ENCODE results near the gene SELENOI. TPM values are rescaled to one million over a fixed set of nuclear protein-coding genes. Genes with fewer than 3 reads are reported as not detected.

SELENOI gene
- total and polyA plus RNA-seq, 12 donors, result 1.9 to 45.4 (median 18.7) TPM

GRCh38 chr2:26438926-26439325, 93.0 kb downstream of the SELENOI start:
- no peaks in the 10 kb centered on the region for H3K4me1 ChIP-seq (replicated peaks in 1 of 2)
- no peaks in the 10 kb centered on the region for H3K27me3 ChIP-seq
- no peak for TF ChIP-seq CTCF (IDR thresholded peaks at IDR 0.05)
- no peak for TF ChIP-seq POLR2A (IDR thresholded peaks at IDR 0.05)
- H3K4me3 ChIP-seq, result no peak overlapping the region
- H3K9me3 ChIP-seq (replicated peaks in 1 of 3), result no peaks in the 10 kb centered on the region
- intact Hi-C loops (cut with DNase I), result no loop called here
- no peaks in the 10 kb centered on the region for H3K36me3 ChIP-seq (replicated peaks in 1 of 2)
- no peak overlapping the region for H3K27ac ChIP-seq
- WGBS, 4 donors, result 66 to 70% (median 69%) methylated on average over 5 of the region's 5 CpGs
- DNase-seq, result no peak

GRCh38 chr2:26442301-26442700, 96.4 kb downstream of the SELENOI start:
- no peak for TF ChIP-seq POLR2A (IDR thresholded peaks at IDR 0.05)
- no peak for TF ChIP-seq CTCF (IDR thresholded peaks at IDR 0.05)
- intact Hi-C loops (cut with DNase I), result no loop called here
- H3K27me3 ChIP-seq, result no peaks in the 10 kb centered on the region
- H3K27ac ChIP-seq, result no peak overlapping the region
- WGBS, 4 donors, result 90 to 100% (median 95%) methylated on average over 2 of the region's 2 CpGs
- H3K9me3 ChIP-seq (replicated peaks in 1 of 3), result no peaks in the 10 kb centered on the region
- no peak overlapping the region for H3K4me3 ChIP-seq
- DNase-seq, result no peak
- H3K4me1 ChIP-seq (replicated peaks in 1 of 2), result no peaks in the 10 kb centered on the region
- no peaks in the 10 kb centered on the region for H3K36me3 ChIP-seq (replicated peaks in 1 of 2)

GRCh38 chr2:26442707-26443106, 96.8 kb downstream of the SELENOI start:
- no peak for TF ChIP-seq POLR2A (IDR thresholded peaks at IDR 0.05)
- TF ChIP-seq CTCF (IDR thresholded peaks at IDR 0.05), result no peak
- intact Hi-C loops (cut with DNase I), result no loop called here
- Histone ChIP-seq H3K36me3 (replicated peaks in 1 of 2) (no peaks in the 10 kb centered on the region), H3K9me3 (replicated peaks in 1 of 3) (no peaks in the 10 kb centered on the region), H3K27me3 (no peaks in the 10 kb centered on the region), H3K4me3 (no peak overlapping the region), H3K27ac (no peak overlapping the region), H3K4me1 (replicated peaks in 1 of 2) (no peaks in the 10 kb centered on the region)
- 78 to 86% (median 80%) methylated on average over 3 of the region's 3 CpGs for WGBS, 4 donors
- DNase-seq, result no peak

- intact Hi-C loops (cut with DNase I), result no loop called here
- no peak overlapping the region for H3K27ac ChIP-seq
- no peaks in the 10 kb centered on the region for H3K27me3 ChIP-seq
- no peak overlapping the region for H3K4me3 ChIP-seq
- no peak for DNase-seq
- no peaks in the 10 kb centered on the region for H3K36me3 ChIP-seq (replicated peaks in 1 of 2)
- WGBS, 4 donors, result 83 to 86% (median 84%) methylated on average over 7 of the region's 7 CpGs
- no peaks in the 10 kb centered on the region for H3K4me1 ChIP-seq (replicated peaks in 1 of 2)
- no peaks in the 10 kb centered on the region for H3K9me3 ChIP-seq (replicated peaks in 1 of 3)
- TF ChIP-seq POLR2A (IDR thresholded peaks at IDR 0.05) (no peak), CTCF (IDR thresholded peaks at IDR 0.05) (no peak)
Measured at GRCh38 chr2:26444236-26444635, 98.3 kb downstream of the SELENOI start.

Other genes starting within 250 kb of the SELENOI start
- 1 to 10 TPM in 7 of 9 donors, under 1 TPM in 1, not detected in 1; 0.55 to 2.5 (median 1.6) TPM for gene GAREM2, start 173.1 kb upstream of the SELENOI start, total RNA-seq
- 1 to 10 TPM in 1 of 3 donors, under 1 TPM in 2; 0.57 to 1.0 (median 0.77) TPM for gene GAREM2, start 173.1 kb upstream of the SELENOI start, polyA plus RNA-seq
- 100 to 1,000 TPM; 154 to 353 (median 222) TPM for gene HADHA, start 101.5 kb upstream of the SELENOI start, total RNA-seq
- 100 to 1,000 TPM in 1 of 3 donors, 10 to 100 TPM in 2; 43.8 to 309 (median 57.5) TPM for gene HADHA, start 101.5 kb upstream of the SELENOI start, polyA plus RNA-seq
- gene HADHB, start 101.2 kb upstream of the SELENOI start, total RNA-seq, result 100 to 1,000 TPM; 304 to 496 (median 366) TPM
- 100 to 1,000 TPM in 2 of 3 donors, 10 to 100 TPM in 1; 69.6 to 420 (median 112) TPM for gene HADHB, start 101.2 kb upstream of the SELENOI start, polyA plus RNA-seq
- gene ADGRF3, start 646 bp downstream of the SELENOI start, total RNA-seq, result under 1 TPM in 6 of 9 donors, not detected in 3; 0.07 to 0.75 (median 0.22) TPM
- under 1 TPM; 0.13 to 0.17 (median 0.16) TPM for gene ADGRF3, start 646 bp downstream of the SELENOI start, polyA plus RNA-seq
- gene DRC1, start 55.8 kb downstream of the SELENOI start, total RNA-seq, result under 1 TPM in 2 of 9 donors, not detected in 7; 0.11 to 0.14 TPM
- under 1 TPM; 0.10 to 0.56 (median 0.22) TPM for gene DRC1, start 55.8 kb downstream of the SELENOI start, polyA plus RNA-seq
- gene OTOF, start 132.0 kb downstream of the SELENOI start, total RNA-seq, result 1 to 10 TPM in 5 of 9 donors, under 1 TPM in 4; 0.18 to 2.0 (median 1.1) TPM
- 1 to 10 TPM in 2 of 3 donors, under 1 TPM in 1; 0.33 to 1.6 (median 1.1) TPM for gene OTOF, start 132.0 kb downstream of the SELENOI start, polyA plus RNA-seq